CD4-positive, alpha-beta T cell treated with Interleukin-10 for 1 hour (primary cell): ENCODE results near the gene WDR89.
"Not testable (repeated sequence)": the region's sequence is repeated elsewhere in the genome, so short reads cannot be mapped to it uniquely, and the experiment has no call there.

Experiments
- DNase-seq: peaks from one replicate; pipeline ENCODE4 v3.0.0-alpha.2; 2020

Gene WDR89

GRCh38 chr14:63594455-63595372, 47.0 kb downstream of the WDR89 start:
- DNase-seq: no peak

GRCh38 chr14:63583046-63583445, 58.6 kb downstream of the WDR89 start:
- not testable (repeated sequence) for DNase-seq

GRCh38 chr14:63581491-63581890, 60.2 kb downstream of the WDR89 start:
- DNase-seq: no peak

- no peak for DNase-seq
Observed at GRCh38 chr14:63578300-63578699, 63.4 kb downstream of the WDR89 start.

- DNase-seq: no peak
Observed at GRCh38 chr14:63573581-63573980, 68.1 kb downstream of the WDR89 start.

GRCh38 chr14:63565448-63565847, 76.2 kb downstream of the WDR89 start:
- DNase-seq: no peak

- DNase-seq: no peak
Observed at GRCh38 chr14:63564318-63564717, 77.4 kb downstream of the WDR89 start.

- no peak for DNase-seq
Observed at GRCh38 chr14:63563370-63564026, 78.2 kb downstream of the WDR89 start.

GRCh38 chr14:63562405-63562804, 79.3 kb downstream of the WDR89 start:
- no peak for DNase-seq

GRCh38 chr14:63555572-63555971, 86.1 kb downstream of the WDR89 start:
- DNase-seq: no peak

GRCh38 chr14:63551332-63551731, 90.3 kb downstream of the WDR89 start:
- DNase-seq: no peak

GRCh38 chr14:63547798-63548335, 93.8 kb downstream of the WDR89 start:
- DNase-seq: no peak
